ENCODE data around the gene MYOD1. TPM values are rescaled to one million over a fixed set of nuclear protein-coding genes. Genes with fewer than 3 reads are reported as not detected.

Gene MYOD1
- total RNA-seq, 1 experiment from 2014 or later = not detected

DNA sequence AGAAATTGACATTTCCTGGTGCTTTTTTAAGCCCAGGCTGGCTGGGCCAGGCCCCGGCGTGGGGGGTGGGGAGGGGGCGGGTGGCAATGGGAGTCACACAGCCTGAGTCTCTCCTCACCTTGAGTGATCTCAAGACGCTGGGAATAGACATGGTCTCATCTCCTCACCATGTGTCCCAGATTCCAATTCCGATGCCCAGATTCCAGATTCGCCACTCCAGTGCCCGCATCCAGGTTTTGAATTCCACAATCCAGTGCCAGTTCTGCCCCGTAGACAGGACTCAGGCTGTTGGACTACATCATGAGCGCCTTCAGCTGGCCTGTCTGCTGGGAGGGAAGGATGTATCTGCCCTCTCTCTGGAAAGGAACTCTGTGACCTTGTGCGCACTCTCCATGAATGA lies 34.3 kb downstream of the MYOD1 start:
- TF ChIP-seq EZH2 (IDR thresholded peaks at IDR 0.05; ENCODE audit: low read depth) (no peak), CTCF (conservative IDR thresholded peaks at IDR 0.05) (no peak)
- Histone ChIP-seq H3K27me3 (ENCODE audit: insufficient read depth, low read depth) (peaks cover 82% of the 10 kb centered on the region), H3K4me1 (replicated peaks; ENCODE audit: insufficient read depth) (no peaks in the 10 kb centered on the region), H3K36me3 (ENCODE audit: low read depth) (no peaks in the 10 kb centered on the region), H3K4me2 (no peak overlapping the region), H3K79me2 (ENCODE audit: low read depth) (no peaks in the 10 kb centered on the region), H3K4me3 (no peak overlapping the region), H4K20me1 (ENCODE audit: insufficient read depth) (no peaks in the 10 kb centered on the region), H3K9me2 (ENCODE audit: insufficient read depth) (no peaks in the 10 kb centered on the region), H3K27ac (no peak overlapping the region), H3K9me3 (ENCODE audit: insufficient read depth, low read depth) (no peaks in the 10 kb centered on the region), H2AFZ (no peak overlapping the region), H3F3A (ENCODE audit: insufficient read depth, low read depth) (no peaks in the 10 kb centered on the region)
- POLR2A ChIA-PET (ENCODE audit: unreplicated experiment) = no interaction called here
- no TSS peak for BruUV-seq (replicated peaks)
- intact Hi-C loops (cut with micrococcal nuclease; ENCODE audit: unreplicated experiment) = no loop called here
- CTCF ChIA-PET = no interaction called here
- no peak for DNase-seq

DNA sequence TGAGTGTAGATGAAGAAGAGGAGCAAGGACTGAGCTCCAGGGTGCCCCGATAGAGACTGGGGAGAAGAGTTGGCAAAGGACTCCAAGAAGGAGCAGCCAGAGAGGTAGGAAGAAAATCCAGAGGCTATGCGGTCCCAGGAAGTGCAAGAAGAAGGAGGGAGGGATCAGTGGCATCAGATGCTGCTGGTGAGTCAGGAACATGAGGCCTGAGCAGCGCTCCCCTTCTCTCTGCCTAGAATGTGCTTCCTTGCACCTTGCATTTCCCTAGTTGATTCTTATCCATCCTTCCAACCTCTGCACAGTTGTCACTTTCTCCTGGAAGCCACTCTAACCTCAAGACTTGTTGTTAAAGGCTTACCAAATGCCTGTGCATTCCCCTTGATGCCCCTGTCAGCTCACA lies 36.5 kb downstream of the MYOD1 start:
- Histone ChIP-seq H3K4me2 (no peak overlapping the region), H4K20me1 (ENCODE audit: insufficient read depth) (no peaks in the 10 kb centered on the region), H3F3A (ENCODE audit: insufficient read depth, low read depth) (no peaks in the 10 kb centered on the region), H3K4me3 (no peak overlapping the region), H3K9me3 (ENCODE audit: insufficient read depth, low read depth) (no peaks in the 10 kb centered on the region), H3K27me3 (ENCODE audit: insufficient read depth, low read depth) (peaks cover 65% of the 10 kb centered on the region), H2AFZ (no peak overlapping the region), H3K9me2 (ENCODE audit: insufficient read depth) (no peaks in the 10 kb centered on the region), H3K27ac (no peak overlapping the region), H3K36me3 (ENCODE audit: low read depth) (no peaks in the 10 kb centered on the region), H3K79me2 (ENCODE audit: low read depth) (no peaks in the 10 kb centered on the region), H3K4me1 (replicated peaks; ENCODE audit: insufficient read depth) (no peaks in the 10 kb centered on the region)
- ChIA-PET CTCF (no interaction called here), POLR2A (ENCODE audit: unreplicated experiment) (no interaction called here)
- BruUV-seq (replicated peaks) = no TSS peak
- DNase-seq = no peak
- TF ChIP-seq EZH2 (IDR thresholded peaks at IDR 0.05; ENCODE audit: low read depth) (no peak), CTCF (conservative IDR thresholded peaks at IDR 0.05) (no peak)
- intact Hi-C loops (cut with micrococcal nuclease; ENCODE audit: unreplicated experiment) = no loop called here

GRCh38 chr11:17760102-17761029 lies 41.0 kb downstream of the MYOD1 start:
- Histone ChIP-seq H3K9me3 (ENCODE audit: insufficient read depth, low read depth) (no peaks in the 10 kb centered on the region), H3K4me3 (no peak overlapping the region), H3K9me2 (ENCODE audit: insufficient read depth) (no peaks in the 10 kb centered on the region), H3F3A (ENCODE audit: insufficient read depth, low read depth) (no peaks in the 10 kb centered on the region), H3K4me2 (peak overlapping the region; percentile 37; the same call in 1 of the 2 replicates), H3K27me3 (ENCODE audit: insufficient read depth, low read depth) (peaks cover 21% of the 10 kb centered on the region), H4K20me1 (ENCODE audit: insufficient read depth) (no peaks in the 10 kb centered on the region), H3K4me1 (replicated peaks; ENCODE audit: insufficient read depth) (no peaks in the 10 kb centered on the region), H3K79me2 (ENCODE audit: low read depth) (no peaks in the 10 kb centered on the region), H3K36me3 (ENCODE audit: low read depth) (no peaks in the 10 kb centered on the region), H3K27ac (no peak overlapping the region), H2AFZ (no peak overlapping the region)
- peak; percentile 41 to 57 for DNase-seq
- no TSS peak for BruUV-seq (replicated peaks)
- no peak for TF ChIP-seq EZH2 (IDR thresholded peaks at IDR 0.05; ENCODE audit: low read depth)
- peak; percentile 69 for TF ChIP-seq CTCF (conservative IDR thresholded peaks at IDR 0.05)
- POLR2A ChIA-PET (ENCODE audit: unreplicated experiment) = interaction anchor here (0.7 kb wide), 1 partner anchor 16 kb away, joined by 3 read pairs; no protein-coding TSS in a partner anchor
- CTCF ChIA-PET = interaction anchor here (0.7 to 2.3 kb wide), 2 partner anchors 52 to 218 kb away, joined by 3 to 10 read pairs; no protein-coding TSS in a partner anchor
- intact Hi-C loops (cut with micrococcal nuclease; ENCODE audit: unreplicated experiment) = loop anchor here (1.0 to 5.0 kb wide), 3 partner anchors 52 to 218 kb away; no protein-coding TSS in a partner anchor
